SU-DHL-6 (cell line): Measurements from ENCODE around the gene GPC3.

Experiments
- H2AFZ ChIP-seq: fragments of 200-600 bp; sonication (generic); 2 replicates; pipeline ENCODE4 v1.6.1; 2014; ENCODE audit warnings: low read depth, mild to moderate bottlenecking, moderate library complexity, mixed read lengths, antibody characterized with exemption, low read length; ENCODE audit not compliant: severe bottlenecking
- H3F3A ChIP-seq: fragments of 200-600 bp; shearing (Covaris generic); 2 replicates; pipeline ENCODE4 v1.6.0; 2016; ENCODE audit warnings: antibody characterized with exemption, mild to moderate bottlenecking; ENCODE audit not compliant: insufficient read depth
- H3K27ac ChIP-seq: fragments of 200-600 bp; sonication (generic); 2 replicates; pipeline ENCODE4 v1.5.1; 2016; ENCODE audit warnings: low read depth, mild to moderate bottlenecking, low read length, moderate library complexity, mixed read lengths
- H3K27me3 ChIP-seq: fragments of 200-600 bp; sonication (generic), shearing (Covaris generic); 2 replicates; pipeline ENCODE4 v1.6.0; 2014; ENCODE audit warnings: mild to moderate bottlenecking, low read length
- H3K36me3 ChIP-seq: fragments of 200-600 bp; sonication (generic); 2 replicates; pipeline ENCODE4 v1.6.1; 2014; ENCODE audit warnings: mild to moderate bottlenecking, low read length, mixed read lengths
- H3K4me2 ChIP-seq: fragments of 300-600, 200-600 bp; shearing (Covaris generic), sonication (generic); 2 replicates; pipeline ENCODE4 v1.6.0; 2014; ENCODE audit warnings: low read length, low read depth, mild to moderate bottlenecking; ENCODE audit not compliant: poor library complexity, severe bottlenecking
- H3K4me3 ChIP-seq: fragments of 200-600 bp; sonication (generic); 2 replicates; pipeline ENCODE4 v1.5.1; 2014; ENCODE audit warnings: antibody characterized with exemption, low read length, mild to moderate bottlenecking, mixed read lengths; ENCODE audit not compliant: insufficient read depth, poor library complexity, severe bottlenecking
- H3K79me2 ChIP-seq: fragments of 200-600 bp; sonication (generic); 2 replicates; pipeline ENCODE4 v1.6.1; 2014; ENCODE audit warnings: mild to moderate bottlenecking, low read length, moderate library complexity; ENCODE audit not compliant: insufficient read depth
- H3K9ac ChIP-seq: fragments of 200-600 bp; sonication (generic); 2 replicates; pipeline ENCODE4 v1.7.0; 2014; ENCODE audit warnings: mild to moderate bottlenecking, low read length
- H3K9me2 ChIP-seq: fragments of 200-600 bp; sonication (generic); replicated peaks from 2 replicates; pipeline ENCODE4 v1.6.1; 2014; ENCODE audit warnings: low read length; ENCODE audit not compliant: insufficient read depth
- H3K9me3 ChIP-seq: fragments of 200-600 bp; sonication (generic); 2 replicates; pipeline ENCODE4 v1.6.1; 2014; ENCODE audit warnings: low read length, mixed read lengths; ENCODE audit not compliant: insufficient read depth
- H4K20me1 ChIP-seq: fragments of 200-600 bp; sonication (generic); 2 replicates; pipeline ENCODE4 v1.6.1; 2014; ENCODE audit warnings: low read depth, mild to moderate bottlenecking, antibody characterized with exemption, low read length, moderate library complexity, mixed read lengths
- CTCF ChIP-seq: fragments of 200-600 bp; sonication (generic); IDR thresholded peaks from one replicate; pipeline ENCODE4 v1.5.1; 2017; ENCODE audit warnings: antibody characterized with exemption, mild to moderate bottlenecking, low read length, moderate library complexity; ENCODE audit not compliant: insufficient read depth, poor library complexity, severe bottlenecking
- EZH2phosphoT487 ChIP-seq: fragments of 200-600 bp; sonication (generic), shearing (Covaris generic); conservative IDR thresholded peaks from 2 replicates; pipeline ENCODE4 v1.6.1; 2018; ENCODE audit warnings: mild to moderate bottlenecking, antibody characterized with exemption, low read length, moderate library complexity, mixed read lengths

GPC3 gene

GRCh38 chrX:133924548-133924947, 60.8 kb downstream of the GPC3 start:
- Histone ChIP-seq H3K79me2 (no peaks in the 10 kb centered on the region), H3F3A (no peaks in the 10 kb centered on the region), H4K20me1 (no peaks in the 10 kb centered on the region), H3K27ac (no peak overlapping the region), H3K4me3 (no peak overlapping the region), H3K36me3 (no peaks in the 10 kb centered on the region), H2AFZ (no peak overlapping the region), H3K4me2 (no peak overlapping the region), H3K27me3 (no peaks in the 10 kb centered on the region), H3K9me2 (no peaks in the 10 kb centered on the region), H3K9ac (no peak overlapping the region), H3K9me3 (no peaks in the 10 kb centered on the region)
- TF ChIP-seq CTCF (no peak), EZH2phosphoT487 (no peak)

- no peaks in the 10 kb centered on the region for H3K36me3 ChIP-seq
- no peaks in the 10 kb centered on the region for H3F3A ChIP-seq
- no peak overlapping the region for H3K4me2 ChIP-seq
- no peaks in the 10 kb centered on the region for H3K27me3 ChIP-seq
- no peaks in the 10 kb centered on the region for H3K79me2 ChIP-seq
- H3K9me3 ChIP-seq, result no peaks in the 10 kb centered on the region
- no peak overlapping the region for H2AFZ ChIP-seq
- no peak for TF ChIP-seq EZH2phosphoT487
- no peak for TF ChIP-seq CTCF
- H4K20me1 ChIP-seq, result no peaks in the 10 kb centered on the region
- H3K27ac ChIP-seq, result no peak overlapping the region
- no peaks in the 10 kb centered on the region for H3K9me2 ChIP-seq
- H3K9ac ChIP-seq, result no peak overlapping the region
- H3K4me3 ChIP-seq, result no peak overlapping the region
These were observed 61.8 kb downstream of the GPC3 start for GRCh38 chrX:133923548-133923947.

GRCh38 chrX:133923113-133923512, 62.3 kb downstream of the GPC3 start:
- no peaks in the 10 kb centered on the region for H3K9me3 ChIP-seq
- H3K9ac ChIP-seq, result no peak overlapping the region
- no peak overlapping the region for H3K4me2 ChIP-seq
- H3K27me3 ChIP-seq, result no peaks in the 10 kb centered on the region
- H3K27ac ChIP-seq, result no peak overlapping the region
- H3F3A ChIP-seq, result no peaks in the 10 kb centered on the region
- TF ChIP-seq EZH2phosphoT487 (no peak), CTCF (no peak)
- H2AFZ ChIP-seq, result no peak overlapping the region
- no peaks in the 10 kb centered on the region for H3K9me2 ChIP-seq
- H4K20me1 ChIP-seq, result no peaks in the 10 kb centered on the region
- no peak overlapping the region for H3K4me3 ChIP-seq
- no peaks in the 10 kb centered on the region for H3K36me3 ChIP-seq
- no peaks in the 10 kb centered on the region for H3K79me2 ChIP-seq

- no peak for TF ChIP-seq EZH2phosphoT487
- Histone ChIP-seq H3K36me3 (no peaks in the 10 kb centered on the region), H3F3A (no peaks in the 10 kb centered on the region), H4K20me1 (no peaks in the 10 kb centered on the region), H3K27ac (no peak overlapping the region), H3K79me2 (no peaks in the 10 kb centered on the region), H3K4me3 (no peak overlapping the region), H3K9ac (no peak overlapping the region), H3K9me2 (no peaks in the 10 kb centered on the region), H3K4me2 (no peak overlapping the region), H3K9me3 (no peaks in the 10 kb centered on the region), H2AFZ (no peak overlapping the region), H3K27me3 (no peaks in the 10 kb centered on the region)
These were observed 63.0 kb downstream of the GPC3 start for GRCh38 chrX:133922390-133922771.
